Cerebellar nuclear complex (tissue), 1 donor: ENCODE results near the gene JARID2.

ENCODE experiments used
- DNase-seq, 2 experiments: peaks; one replicate each; lab custom pipeline; 2025; lab: John Stamatoyannopoulos, UW

The JARID2 gene

GRCh38 chr6:15264902-15265761 lies 19.3 kb downstream of the JARID2 start:
- DNase-seq = no peak

GRCh38 chr6:15265787-15266186 lies 19.9 kb downstream of the JARID2 start:
- no peak for DNase-seq

GRCh38 chr6:15266423-15266996 lies 20.6 kb downstream of the JARID2 start:
- DNase-seq = no peak

GRCh38 chr6:15267221-15267620 lies 21.4 kb downstream of the JARID2 start:
- no peak for DNase-seq

- DNase-seq = no peak
Observed at GRCh38 chr6:15268137-15268908, 22.5 kb downstream of the JARID2 start.

- no peak for DNase-seq
Observed at GRCh38 chr6:15269011-15269410, 23.1 kb downstream of the JARID2 start.

- DNase-seq = no peak
Observed at GRCh38 chr6:15269619-15270018, 23.8 kb downstream of the JARID2 start.

GRCh38 chr6:15270402-15270801 lies 24.5 kb downstream of the JARID2 start:
- DNase-seq = no peak

GRCh38 chr6:15272562-15272961 lies 26.7 kb downstream of the JARID2 start:
- DNase-seq = no peak

GRCh38 chr6:15274692-15275387 lies 29.0 kb downstream of the JARID2 start:
- no peak for DNase-seq

- no peak for DNase-seq
Observed at GRCh38 chr6:15276036-15276985, 30.4 kb downstream of the JARID2 start.

GRCh38 chr6:15279047-15279661 lies 33.3 kb downstream of the JARID2 start:
- DNase-seq = no peak

GRCh38 chr6:15280028-15280427 lies 34.2 kb downstream of the JARID2 start:
- DNase-seq = no peak

GRCh38 chr6:15280961-15281360 lies 35.1 kb downstream of the JARID2 start:
- DNase-seq = no peak

- no peak for DNase-seq
Observed at GRCh38 chr6:15282334-15282733, 36.5 kb downstream of the JARID2 start.

- DNase-seq = no peak
Observed at GRCh38 chr6:15283986-15284361, 38.1 kb downstream of the JARID2 start.

- DNase-seq = no peak
Observed at GRCh38 chr6:15284743-15285142, 38.9 kb downstream of the JARID2 start.

- no peak for DNase-seq
Observed at GRCh38 chr6:15285682-15286294, 39.9 kb downstream of the JARID2 start.

- DNase-seq = no peak
Observed at GRCh38 chr6:15287670-15288375, 42.0 kb downstream of the JARID2 start.

- DNase-seq = no peak
Observed at GRCh38 chr6:15288856-15289255, 43.0 kb downstream of the JARID2 start.
